ENCODE data around the gene NOS1AP.
"Not testable (repeated sequence)": the region's sequence is repeated elsewhere in the genome, so short reads cannot be mapped to it uniquely, and the experiment has no call there.

The NOS1AP gene

GRCh38 chr1:162029157-162029556 is 40.3 kb upstream of the NOS1AP start:
- no peak for DNase-seq (ENCODE audit: low read depth, low spot score)
- Histone ChIP-seq H3K27me3 (ENCODE audit: control insufficient read depth, insufficient read depth, low read length) (peaks cover 7% of the 10 kb centered on the region; the same call in 1 of the 2 replicates), H3K9me3 (ENCODE audit: control insufficient read depth, insufficient read depth, low read length) (no peaks in the 10 kb centered on the region), H3K36me3 (ENCODE audit: control insufficient read depth, insufficient read depth, low read length) (no peaks in the 10 kb centered on the region), H3K4me3 (ENCODE audit: low read length) (no peak overlapping the region), H3K27ac (ENCODE audit: low read length) (no peak overlapping the region), H3K4me1 (ENCODE audit: control insufficient read depth, insufficient read depth, low read length) (no peaks in the 10 kb centered on the region)
- no CpG with 5 or more reads among the region's 4 CpGs for WGBS (ENCODE audit: insufficient coverage, insufficient read length)

- DNase-seq (ENCODE audit: low read depth, low spot score) = no peak
- H3K9me3 ChIP-seq (ENCODE audit: control insufficient read depth, insufficient read depth, low read length) = no peaks in the 10 kb centered on the region
- H3K4me3 ChIP-seq (ENCODE audit: low read length) = no peak overlapping the region
- H3K27me3 ChIP-seq (ENCODE audit: control insufficient read depth, insufficient read depth, low read length) = no peaks in the 10 kb centered on the region; the same call in 1 of the 2 replicates
- H3K4me1 ChIP-seq (ENCODE audit: control insufficient read depth, insufficient read depth, low read length) = no peaks in the 10 kb centered on the region
- H3K27ac ChIP-seq (ENCODE audit: low read length) = no peak overlapping the region
- H3K36me3 ChIP-seq (ENCODE audit: control insufficient read depth, insufficient read depth, low read length) = no peaks in the 10 kb centered on the region
- no CpG with 5 or more reads among the region's 3 CpGs for WGBS (ENCODE audit: insufficient coverage, insufficient read length)
These were observed 38.7 kb upstream of the NOS1AP start for GRCh38 chr1:162030759-162031280.

GRCh38 chr1:162033428-162033827 is 36.1 kb upstream of the NOS1AP start:
- H3K9me3 ChIP-seq (ENCODE audit: control insufficient read depth, insufficient read depth, low read length) = no peaks in the 10 kb centered on the region
- no peak overlapping the region for H3K27ac ChIP-seq (ENCODE audit: low read length)
- no CpG with 5 or more reads among the region's 6 CpGs for WGBS (ENCODE audit: insufficient coverage, insufficient read length)
- no peaks in the 10 kb centered on the region for H3K36me3 ChIP-seq (ENCODE audit: control insufficient read depth, insufficient read depth, low read length)
- H3K4me1 ChIP-seq (ENCODE audit: control insufficient read depth, insufficient read depth, low read length) = no peaks in the 10 kb centered on the region
- H3K4me3 ChIP-seq (ENCODE audit: low read length) = no peak overlapping the region; the same call in 1 of the 2 replicates
- no peaks in the 10 kb centered on the region for H3K27me3 ChIP-seq (ENCODE audit: control insufficient read depth, insufficient read depth, low read length)
- DNase-seq (ENCODE audit: low read depth, low spot score) = no peak

GRCh38 chr1:162035241-162035640 is 34.2 kb upstream of the NOS1AP start:
- Histone ChIP-seq H3K36me3 (ENCODE audit: control insufficient read depth, insufficient read depth, low read length) (no peaks in the 10 kb centered on the region), H3K27me3 (ENCODE audit: control insufficient read depth, insufficient read depth, low read length) (no peaks in the 10 kb centered on the region), H3K27ac (ENCODE audit: low read length) (no peak overlapping the region), H3K9me3 (ENCODE audit: control insufficient read depth, insufficient read depth, low read length) (no peaks in the 10 kb centered on the region), H3K4me1 (ENCODE audit: control insufficient read depth, insufficient read depth, low read length) (no peaks in the 10 kb centered on the region), H3K4me3 (ENCODE audit: low read length) (no peak overlapping the region)
- DNase-seq (ENCODE audit: low read depth, low spot score) = no peak
- no CpG with 5 or more reads among the region's 2 CpGs for WGBS (ENCODE audit: insufficient coverage, insufficient read length)

GRCh38 chr1:162036163-162036562 is 33.3 kb upstream of the NOS1AP start:
- H3K36me3 ChIP-seq (ENCODE audit: control insufficient read depth, insufficient read depth, low read length) = no peaks in the 10 kb centered on the region
- H3K4me3 ChIP-seq (ENCODE audit: low read length) = no peak overlapping the region
- no peak overlapping the region for H3K27ac ChIP-seq (ENCODE audit: low read length)
- H3K27me3 ChIP-seq (ENCODE audit: control insufficient read depth, insufficient read depth, low read length) = no peaks in the 10 kb centered on the region
- no peaks in the 10 kb centered on the region for H3K4me1 ChIP-seq (ENCODE audit: control insufficient read depth, insufficient read depth, low read length)
- H3K9me3 ChIP-seq (ENCODE audit: control insufficient read depth, insufficient read depth, low read length) = no peaks in the 10 kb centered on the region
- WGBS (ENCODE audit: insufficient coverage, insufficient read length) = no CpG with 5 or more reads among the region's 1 CpG
- DNase-seq (ENCODE audit: low read depth, low spot score) = no peak

- Histone ChIP-seq H3K4me1 (ENCODE audit: control insufficient read depth, insufficient read depth, low read length) (no peaks in the 10 kb centered on the region), H3K4me3 (ENCODE audit: low read length) (no peak overlapping the region), H3K36me3 (ENCODE audit: control insufficient read depth, insufficient read depth, low read length) (no peaks in the 10 kb centered on the region), H3K27me3 (ENCODE audit: control insufficient read depth, insufficient read depth, low read length) (no peaks in the 10 kb centered on the region), H3K27ac (ENCODE audit: low read length) (no peak overlapping the region), H3K9me3 (ENCODE audit: control insufficient read depth, insufficient read depth, low read length) (no peaks in the 10 kb centered on the region)
- no peak for DNase-seq (ENCODE audit: low read depth, low spot score)
- WGBS (ENCODE audit: insufficient coverage, insufficient read length) = no CpG with 5 or more reads among the region's 1 CpG
These were observed 30.9 kb upstream of the NOS1AP start for GRCh38 chr1:162038624-162039023.

- no peaks in the 10 kb centered on the region for H3K4me1 ChIP-seq (ENCODE audit: control insufficient read depth, insufficient read depth, low read length)
- H3K27ac ChIP-seq (ENCODE audit: low read length) = no peak overlapping the region
- no peaks in the 10 kb centered on the region for H3K27me3 ChIP-seq (ENCODE audit: control insufficient read depth, insufficient read depth, low read length)
- DNase-seq (ENCODE audit: low read depth, low spot score) = no peak
- no CpG with 5 or more reads among the region's 4 CpGs for WGBS (ENCODE audit: insufficient coverage, insufficient read length)
- no peak overlapping the region for H3K4me3 ChIP-seq (ENCODE audit: low read length)
- no peaks in the 10 kb centered on the region for H3K36me3 ChIP-seq (ENCODE audit: control insufficient read depth, insufficient read depth, low read length)
- H3K9me3 ChIP-seq (ENCODE audit: control insufficient read depth, insufficient read depth, low read length) = no peaks in the 10 kb centered on the region
These were observed 29.5 kb upstream of the NOS1AP start for GRCh38 chr1:162040001-162040400.

GRCh38 chr1:162040657-162041056 is 28.8 kb upstream of the NOS1AP start:
- H3K36me3 ChIP-seq (ENCODE audit: control insufficient read depth, insufficient read depth, low read length) = no peaks in the 10 kb centered on the region
- no peaks in the 10 kb centered on the region for H3K9me3 ChIP-seq (ENCODE audit: control insufficient read depth, insufficient read depth, low read length)
- DNase-seq (ENCODE audit: low read depth, low spot score) = peak; percentile 16
- H3K27me3 ChIP-seq (ENCODE audit: control insufficient read depth, insufficient read depth, low read length) = no peaks in the 10 kb centered on the region
- H3K4me1 ChIP-seq (ENCODE audit: control insufficient read depth, insufficient read depth, low read length) = no peaks in the 10 kb centered on the region
- no peak overlapping the region for H3K4me3 ChIP-seq (ENCODE audit: low read length)
- no peak overlapping the region for H3K27ac ChIP-seq (ENCODE audit: low read length)

- no peaks in the 10 kb centered on the region for H3K4me1 ChIP-seq (ENCODE audit: control insufficient read depth, insufficient read depth, low read length)
- WGBS (ENCODE audit: insufficient coverage, insufficient read length) = no CpG with 5 or more reads among the region's 1 CpG
- H3K27ac ChIP-seq (ENCODE audit: low read length) = no peak overlapping the region
- no peak overlapping the region for H3K4me3 ChIP-seq (ENCODE audit: low read length)
- H3K36me3 ChIP-seq (ENCODE audit: control insufficient read depth, insufficient read depth, low read length) = no peaks in the 10 kb centered on the region
- no peaks in the 10 kb centered on the region for H3K9me3 ChIP-seq (ENCODE audit: control insufficient read depth, insufficient read depth, low read length)
- H3K27me3 ChIP-seq (ENCODE audit: control insufficient read depth, insufficient read depth, low read length) = no peaks in the 10 kb centered on the region
- DNase-seq (ENCODE audit: low read depth, low spot score) = no peak
These were observed 27.1 kb upstream of the NOS1AP start for GRCh38 chr1:162042361-162042760.

GRCh38 chr1:162046921-162047320 is 22.6 kb upstream of the NOS1AP start:
- WGBS (ENCODE audit: insufficient coverage, insufficient read length) = no CpG with 5 or more reads among the region's 1 CpG
- H3K4me1 ChIP-seq (ENCODE audit: control insufficient read depth, insufficient read depth, low read length) = no peaks in the 10 kb centered on the region
- no peaks in the 10 kb centered on the region for H3K27me3 ChIP-seq (ENCODE audit: control insufficient read depth, insufficient read depth, low read length)
- no peak for DNase-seq (ENCODE audit: low read depth, low spot score)
- H3K4me3 ChIP-seq (ENCODE audit: low read length) = no peak overlapping the region
- H3K9me3 ChIP-seq (ENCODE audit: control insufficient read depth, insufficient read depth, low read length) = no peaks in the 10 kb centered on the region
- H3K36me3 ChIP-seq (ENCODE audit: control insufficient read depth, insufficient read depth, low read length) = no peaks in the 10 kb centered on the region
- H3K27ac ChIP-seq (ENCODE audit: low read length) = no peak overlapping the region

GRCh38 chr1:162053949-162054348 is 15.5 kb upstream of the NOS1AP start:
- not testable (repeated sequence) for H3K9me3 ChIP-seq (ENCODE audit: control insufficient read depth, insufficient read depth, low read length); H3K27ac ChIP-seq (ENCODE audit: low read length)

More at GRCh38 chr1:162053949-162054348, 15.5 kb upstream of the NOS1AP start:
- H3K27me3 ChIP-seq (ENCODE audit: control insufficient read depth, insufficient read depth, low read length); H3K4me1 ChIP-seq (ENCODE audit: control insufficient read depth, insufficient read depth, low read length); H3K36me3 ChIP-seq (ENCODE audit: control insufficient read depth, insufficient read depth, low read length); H3K4me3 ChIP-seq (ENCODE audit: low read length); DNase-seq (ENCODE audit: low read depth, low spot score): not testable (repeated sequence)
- WGBS (ENCODE audit: insufficient coverage, insufficient read length) = no CpG with 5 or more reads among the region's 3 CpGs

All from iPS DF 6.9 (cell line).